Loucy (cell line): Measurements from ENCODE around the gene ARHGEF16.

ENCODE experiments used
- EZH2phosphoT487 ChIP-seq: fragments of 200-600 bp; IDR thresholded peaks from 2 replicates; pipeline ENCODE4 v1.6.1; 2018; ENCODE audit warnings: antibody characterized with exemption, mild to moderate bottlenecking, moderate library complexity, borderline replicate concordance
- TF ChIP-seq, protein P1 (sequence below): fragments of 200-600 bp; sonication (generic); conservative IDR thresholded peaks from 2 replicates; pipeline ENCODE4 v1.5.1; 2014; ENCODE audit warnings: mild to moderate bottlenecking, antibody characterized with exemption, low read length

DNA sequence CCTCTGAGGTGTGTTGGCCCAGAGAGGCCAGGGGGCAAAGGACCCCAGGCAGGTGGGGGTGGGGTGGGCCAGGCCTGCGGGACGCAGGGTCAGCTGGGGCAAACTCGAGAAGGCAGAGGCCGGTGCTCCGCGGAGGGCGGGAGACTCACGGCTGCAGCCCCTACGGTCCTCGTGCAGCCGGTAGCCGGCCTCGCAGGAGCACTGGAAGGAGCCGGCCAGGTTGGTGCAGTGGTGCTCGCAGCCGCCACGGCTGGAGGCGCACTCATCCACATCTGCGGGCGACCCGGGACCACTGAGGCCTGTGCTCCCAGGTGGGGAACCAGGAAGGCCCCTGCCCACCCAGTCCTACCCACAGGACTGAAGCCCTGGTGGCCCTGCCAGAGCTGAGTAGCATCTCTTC lies 55.3 kb downstream of the ARHGEF16 start:
- TF ChIP-seq EZH2phosphoT487 = no peak
- TF ChIP-seq, protein P1, sequence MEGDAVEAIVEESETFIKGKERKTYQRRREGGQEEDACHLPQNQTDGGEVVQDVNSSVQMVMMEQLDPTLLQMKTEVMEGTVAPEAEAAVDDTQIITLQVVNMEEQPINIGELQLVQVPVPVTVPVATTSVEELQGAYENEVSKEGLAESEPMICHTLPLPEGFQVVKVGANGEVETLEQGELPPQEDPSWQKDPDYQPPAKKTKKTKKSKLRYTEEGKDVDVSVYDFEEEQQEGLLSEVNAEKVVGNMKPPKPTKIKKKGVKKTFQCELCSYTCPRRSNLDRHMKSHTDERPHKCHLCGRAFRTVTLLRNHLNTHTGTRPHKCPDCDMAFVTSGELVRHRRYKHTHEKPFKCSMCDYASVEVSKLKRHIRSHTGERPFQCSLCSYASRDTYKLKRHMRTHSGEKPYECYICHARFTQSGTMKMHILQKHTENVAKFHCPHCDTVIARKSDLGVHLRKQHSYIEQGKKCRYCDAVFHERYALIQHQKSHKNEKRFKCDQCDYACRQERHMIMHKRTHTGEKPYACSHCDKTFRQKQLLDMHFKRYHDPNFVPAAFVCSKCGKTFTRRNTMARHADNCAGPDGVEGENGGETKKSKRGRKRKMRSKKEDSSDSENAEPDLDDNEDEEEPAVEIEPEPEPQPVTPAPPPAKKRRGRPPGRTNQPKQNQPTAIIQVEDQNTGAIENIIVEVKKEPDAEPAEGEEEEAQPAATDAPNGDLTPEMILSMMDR = no peak
